ENCODE data around the gene POLR3B.
"Not testable (repeated sequence)": the region's sequence is repeated elsewhere in the genome, so short reads cannot be mapped to it uniquely, and the experiment has no call there.

POLR3B gene

GRCh38 chr12:106477627-106478026, 120.1 kb downstream of the POLR3B start:
- DNase-seq, result not testable (repeated sequence)

- no peak for DNase-seq
Measured at GRCh38 chr12:106480251-106480650, 122.7 kb downstream of the POLR3B start.

GRCh38 chr12:106481246-106481645, 123.7 kb downstream of the POLR3B start:
- no peak for DNase-seq

GRCh38 chr12:106487664-106488063, 130.1 kb downstream of the POLR3B start:
- DNase-seq, result no peak

- no peak for DNase-seq
Measured at GRCh38 chr12:106488884-106489283, 131.3 kb downstream of the POLR3B start.

- DNase-seq, result no peak
Measured at GRCh38 chr12:106490264-106490663, 132.7 kb downstream of the POLR3B start.

- DNase-seq, result no peak
Measured at GRCh38 chr12:106492857-106493256, 135.3 kb downstream of the POLR3B start.

GRCh38 chr12:106493531-106493930, 136.0 kb downstream of the POLR3B start:
- DNase-seq, result peak; percentile 41

GRCh38 chr12:106495354-106495965, 137.9 kb downstream of the POLR3B start:
- DNase-seq, result no peak

- no peak for DNase-seq
Measured at GRCh38 chr12:106498056-106498455, 140.5 kb downstream of the POLR3B start.

GRCh38 chr12:106499628-106500027, 142.1 kb downstream of the POLR3B start:
- DNase-seq, result no peak

GRCh38 chr12:106506691-106507090, 149.1 kb downstream of the POLR3B start:
- DNase-seq, result no peak

- DNase-seq, result no peak
Measured at GRCh38 chr12:106508966-106509365, 151.4 kb downstream of the POLR3B start.

- no peak for DNase-seq
Measured at GRCh38 chr12:106511365-106511764, 153.8 kb downstream of the POLR3B start.

- DNase-seq, result no peak
Measured at GRCh38 chr12:106517314-106517713, 159.8 kb downstream of the POLR3B start.

GRCh38 chr12:106519607-106520021, 162.1 kb downstream of the POLR3B start:
- DNase-seq, result no peak

- DNase-seq, result no peak
Measured at GRCh38 chr12:106521901-106522300, 164.4 kb downstream of the POLR3B start.

- DNase-seq, result no peak
Measured at GRCh38 chr12:106522708-106523107, 165.2 kb downstream of the POLR3B start.

- no peak for DNase-seq
Measured at GRCh38 chr12:106527356-106527755, 169.8 kb downstream of the POLR3B start.

GRCh38 chr12:106541201-106541600, 183.7 kb downstream of the POLR3B start:
- DNase-seq, result no peak

- DNase-seq, result no peak
Measured at GRCh38 chr12:106551410-106551809, 193.9 kb downstream of the POLR3B start.

GRCh38 chr12:106552228-106552627, 194.7 kb downstream of the POLR3B start:
- no peak for DNase-seq
